ENCODE measurements around the gene AGBL4.
"Not testable (repeated sequence)": the region's sequence is repeated elsewhere in the genome, so short reads cannot be mapped to it uniquely, and the experiment has no call there.

The AGBL4 gene

GRCh38 chr1:49302400-49302799 is 721.4 kb downstream of the AGBL4 start:
- DNase-seq (ENCODE audit: low spot score), result not testable (repeated sequence)

- DNase-seq (ENCODE audit: low spot score), result no peak
These were observed 725.5 kb downstream of the AGBL4 start for GRCh38 chr1:49298304-49298703.

GRCh38 chr1:49297783-49298182 is 726.0 kb downstream of the AGBL4 start:
- no peak for DNase-seq (ENCODE audit: low spot score)

- no peak for DNase-seq (ENCODE audit: low spot score)
These were observed 729.2 kb downstream of the AGBL4 start for GRCh38 chr1:49294539-49294938.

GRCh38 chr1:49293016-49293415 is 730.7 kb downstream of the AGBL4 start:
- DNase-seq (ENCODE audit: low spot score), result no peak

- not testable (repeated sequence) for DNase-seq (ENCODE audit: low spot score)
These were observed 766.3 kb downstream of the AGBL4 start for GRCh38 chr1:49257211-49258049.

GRCh38 chr1:49252917-49253316 is 770.8 kb downstream of the AGBL4 start:
- DNase-seq (ENCODE audit: low spot score), result no peak

- no peak for DNase-seq (ENCODE audit: low spot score)
These were observed 772.6 kb downstream of the AGBL4 start for GRCh38 chr1:49251019-49251784.

GRCh38 chr1:49240709-49241221 is 783.0 kb downstream of the AGBL4 start:
- DNase-seq (ENCODE audit: low spot score), result no peak

- no peak for DNase-seq (ENCODE audit: low spot score)
These were observed 788.8 kb downstream of the AGBL4 start for GRCh38 chr1:49234988-49235387.

GRCh38 chr1:49229555-49229954 is 794.2 kb downstream of the AGBL4 start:
- no peak for DNase-seq (ENCODE audit: low spot score)

GRCh38 chr1:49226758-49227157 is 797.0 kb downstream of the AGBL4 start:
- DNase-seq (ENCODE audit: low spot score), result no peak

- DNase-seq (ENCODE audit: low spot score), result no peak
These were observed 798.3 kb downstream of the AGBL4 start for GRCh38 chr1:49225464-49225863.

- DNase-seq (ENCODE audit: low spot score), result no peak
These were observed 810.5 kb downstream of the AGBL4 start for GRCh38 chr1:49213301-49213700.

- DNase-seq (ENCODE audit: low spot score), result no peak
These were observed 815.0 kb downstream of the AGBL4 start for GRCh38 chr1:49208712-49209111.

GRCh38 chr1:49204720-49205119 is 819.0 kb downstream of the AGBL4 start:
- no peak for DNase-seq (ENCODE audit: low spot score)

GRCh38 chr1:49200738-49201137 is 823.0 kb downstream of the AGBL4 start:
- DNase-seq (ENCODE audit: low spot score), result no peak

- DNase-seq (ENCODE audit: low spot score), result no peak
These were observed 824.2 kb downstream of the AGBL4 start for GRCh38 chr1:49199564-49199963.

GRCh38 chr1:49197081-49197480 is 826.7 kb downstream of the AGBL4 start:
- DNase-seq (ENCODE audit: low spot score), result no peak

- DNase-seq (ENCODE audit: low spot score), result no peak
These were observed 833.6 kb downstream of the AGBL4 start for GRCh38 chr1:49190138-49190537.

- DNase-seq (ENCODE audit: low spot score), result no peak
These were observed 836.7 kb downstream of the AGBL4 start for GRCh38 chr1:49187056-49187455.

GRCh38 chr1:49185450-49185980 is 838.2 kb downstream of the AGBL4 start:
- DNase-seq (ENCODE audit: low spot score), result no peak

- DNase-seq (ENCODE audit: low spot score), result no peak
These were observed 840.3 kb downstream of the AGBL4 start for GRCh38 chr1:49183489-49183888.

Data from activated CD4-positive, alpha-beta T cell treated with anti-CD3 and anti-CD28 coated beads, Interleukin-2, Interleukin-4, amounts not matched to agents 100 ng/mL and 50 ng/mL, durations not matched to agents 16 hours and 8 hours (primary cell).